ENCODE data around the gene AOC1.

- no peak for TF ChIP-seq EZH2 (IDR thresholded peaks at IDR 0.05; ENCODE audit: insufficient read depth, poor library complexity, severe bottlenecking)
- TF ChIP-seq EZH2phosphoT487 (IDR thresholded peaks at IDR 0.05; ENCODE audit: insufficient read depth, low read depth) = no peak
Observed at GRCh38 chr7:150890853-150891584, 38.7 kb downstream of the AOC1 start.

Data from GM23248 (cell line).